ENCODE results near the gene IL22RA2. TPM values are rescaled to one million over a fixed set of nuclear protein-coding genes. Genes with fewer than 3 reads are reported as not detected.

Gene IL22RA2
- total RNA-seq, 1 donor from 2014 or later = not detected

- Mint-ChIP-seq H3K9me3 (ENCODE audit: unreplicated experiment) (peaks cover 13% of the 10 kb centered on the region), H3K4me1 (ENCODE audit: low read depth, unreplicated experiment) (no peaks in the 10 kb centered on the region), H3K27me3 (ENCODE audit: low read depth, unreplicated experiment) (no peaks in the 10 kb centered on the region), H3K4me3 (ENCODE audit: unreplicated experiment) (no peak overlapping the region), H3K36me3 (ENCODE audit: low read depth, unreplicated experiment) (peaks cover 2% of the 10 kb centered on the region), H3K27ac (ENCODE audit: unreplicated experiment) (no peak overlapping the region)
- no peak for DNase-seq (ENCODE audit: low read depth)
- Histone ChIP-seq H3K79me2 (ENCODE audit: insufficient read depth, low read length) (no peaks in the 10 kb centered on the region), H3K9me3 (ENCODE audit: insufficient read depth, low read depth, low read length) (no peaks in the 10 kb centered on the region), H4K20me1 (ENCODE audit: insufficient read depth, low read length) (no peaks in the 10 kb centered on the region), H3K36me3 (ENCODE audit: insufficient read depth, low read length) (no peaks in the 10 kb centered on the region), H2AFZ (ENCODE audit: low read depth, low read length) (no peak overlapping the region), H3K4me3 (ENCODE audit: insufficient read depth, low read depth, low read length) (no peak overlapping the region), H3K27ac (ENCODE audit: low read depth, low read length) (no peak overlapping the region), H3K4me1 (ENCODE audit: insufficient read depth, low read length) (no peaks in the 10 kb centered on the region), H3K27me3 (ENCODE audit: insufficient read depth, low read length) (no peaks in the 10 kb centered on the region), H3K4me2 (ENCODE audit: low read length) (no peak overlapping the region), H3K9ac (ENCODE audit: low read length) (no peak overlapping the region)
- no peak for TF ChIP-seq CTCF (IDR thresholded peaks at IDR 0.05; ENCODE audit: insufficient read depth, low read depth, low read length)
- no peak for TF ChIP-seq EZH2 (IDR thresholded peaks at IDR 0.05; ENCODE audit: insufficient read depth, low read length)
- FAIRE-seq = no peak
Measured at GRCh38 chr6:137134483-137134882, 39.0 kb downstream of the IL22RA2 start.

GRCh38 chr6:137133122-137133521, 40.3 kb downstream of the IL22RA2 start:
- H3K9me3 ChIP-seq (ENCODE audit: insufficient read depth, low read depth, low read length) = no peaks in the 10 kb centered on the region
- H3K9ac ChIP-seq (ENCODE audit: low read length) = no peak overlapping the region
- H3K4me3 ChIP-seq (ENCODE audit: insufficient read depth, low read depth, low read length) = no peak overlapping the region
- H4K20me1 ChIP-seq (ENCODE audit: insufficient read depth, low read length) = no peaks in the 10 kb centered on the region
- FAIRE-seq (no peak), DNase-seq (ENCODE audit: low read depth) (no peak)
- no peaks in the 10 kb centered on the region for H3K4me1 ChIP-seq (ENCODE audit: insufficient read depth, low read length)
- no peak for TF ChIP-seq CTCF (IDR thresholded peaks at IDR 0.05; ENCODE audit: insufficient read depth, low read depth, low read length)
- TF ChIP-seq EZH2 (IDR thresholded peaks at IDR 0.05; ENCODE audit: insufficient read depth, low read length) = no peak
- no peaks in the 10 kb centered on the region for H3K27me3 Mint-ChIP-seq (ENCODE audit: low read depth, unreplicated experiment)
- no peak overlapping the region for H3K4me2 ChIP-seq (ENCODE audit: low read length)
- no peak overlapping the region for H3K4me3 Mint-ChIP-seq (ENCODE audit: unreplicated experiment)
- H3K79me2 ChIP-seq (ENCODE audit: insufficient read depth, low read length) = no peaks in the 10 kb centered on the region
- H3K27ac Mint-ChIP-seq (ENCODE audit: unreplicated experiment) = no peak overlapping the region
- H3K36me3 ChIP-seq (ENCODE audit: insufficient read depth, low read length) = no peaks in the 10 kb centered on the region
- no peaks in the 10 kb centered on the region for H3K27me3 ChIP-seq (ENCODE audit: insufficient read depth, low read length)
- H2AFZ ChIP-seq (ENCODE audit: low read depth, low read length) = no peak overlapping the region
- H3K9me3 Mint-ChIP-seq (ENCODE audit: unreplicated experiment) = peaks cover 19% of the 10 kb centered on the region
- H3K4me1 Mint-ChIP-seq (ENCODE audit: low read depth, unreplicated experiment) = no peaks in the 10 kb centered on the region
- no peak overlapping the region for H3K27ac ChIP-seq (ENCODE audit: low read depth, low read length)
- H3K36me3 Mint-ChIP-seq (ENCODE audit: low read depth, unreplicated experiment) = peaks cover 2% of the 10 kb centered on the region

GRCh38 chr6:137126875-137127485, 46.5 kb downstream of the IL22RA2 start:
- Mint-ChIP-seq H3K27ac (ENCODE audit: unreplicated experiment) (no peak overlapping the region), H3K4me3 (ENCODE audit: unreplicated experiment) (no peak overlapping the region), H3K27me3 (ENCODE audit: low read depth, unreplicated experiment) (no peaks in the 10 kb centered on the region), H3K9me3 (ENCODE audit: unreplicated experiment) (peaks cover 6% of the 10 kb centered on the region), H3K4me1 (ENCODE audit: low read depth, unreplicated experiment) (no peaks in the 10 kb centered on the region), H3K36me3 (ENCODE audit: low read depth, unreplicated experiment) (no peaks in the 10 kb centered on the region)
- no peak overlapping the region for H3K4me3 ChIP-seq (ENCODE audit: insufficient read depth, low read depth, low read length)
- no peak for DNase-seq (ENCODE audit: low read depth)
- H3K4me2 ChIP-seq (ENCODE audit: low read length) = no peak overlapping the region
- no peaks in the 10 kb centered on the region for H3K9me3 ChIP-seq (ENCODE audit: insufficient read depth, low read depth, low read length)
- no peaks in the 10 kb centered on the region for H3K27me3 ChIP-seq (ENCODE audit: insufficient read depth, low read length)
- no peaks in the 10 kb centered on the region for H3K4me1 ChIP-seq (ENCODE audit: insufficient read depth, low read length)
- no peak for FAIRE-seq
- no peaks in the 10 kb centered on the region for H3K79me2 ChIP-seq (ENCODE audit: insufficient read depth, low read length)
- H3K27ac ChIP-seq (ENCODE audit: low read depth, low read length) = no peak overlapping the region
- no peak overlapping the region for H3K9ac ChIP-seq (ENCODE audit: low read length)
- H3K36me3 ChIP-seq (ENCODE audit: insufficient read depth, low read length) = no peaks in the 10 kb centered on the region
- no peak overlapping the region for H2AFZ ChIP-seq (ENCODE audit: low read depth, low read length)
- TF ChIP-seq CTCF (IDR thresholded peaks at IDR 0.05; ENCODE audit: insufficient read depth, low read depth, low read length) (no peak), EZH2 (IDR thresholded peaks at IDR 0.05; ENCODE audit: insufficient read depth, low read length) (no peak)
- H4K20me1 ChIP-seq (ENCODE audit: insufficient read depth, low read length) = no peaks in the 10 kb centered on the region

All from astrocyte (in vitro differentiated cells and primary cell).